IPS-18c (cell line): ENCODE data around the gene ABHD2.
"Not testable (repeated sequence)": the region's sequence is repeated elsewhere in the genome, so short reads cannot be mapped to it uniquely, and the experiment has no call there.

Experiments
- H3K4me3 ChIP-seq: 2 replicates; pipeline ENCODE4 v1.7.0; 2013; ENCODE audit warnings: low read depth, mild to moderate bottlenecking, low read length, moderate library complexity; ENCODE audit not compliant: insufficient read depth
- H3K9me3 ChIP-seq: one replicate; pipeline ENCODE4 v1.6.1; 2013; ENCODE audit warnings: mild to moderate bottlenecking, low read length, moderate library complexity; ENCODE audit not compliant: control insufficient read depth, insufficient read depth

ABHD2 gene

DNA sequence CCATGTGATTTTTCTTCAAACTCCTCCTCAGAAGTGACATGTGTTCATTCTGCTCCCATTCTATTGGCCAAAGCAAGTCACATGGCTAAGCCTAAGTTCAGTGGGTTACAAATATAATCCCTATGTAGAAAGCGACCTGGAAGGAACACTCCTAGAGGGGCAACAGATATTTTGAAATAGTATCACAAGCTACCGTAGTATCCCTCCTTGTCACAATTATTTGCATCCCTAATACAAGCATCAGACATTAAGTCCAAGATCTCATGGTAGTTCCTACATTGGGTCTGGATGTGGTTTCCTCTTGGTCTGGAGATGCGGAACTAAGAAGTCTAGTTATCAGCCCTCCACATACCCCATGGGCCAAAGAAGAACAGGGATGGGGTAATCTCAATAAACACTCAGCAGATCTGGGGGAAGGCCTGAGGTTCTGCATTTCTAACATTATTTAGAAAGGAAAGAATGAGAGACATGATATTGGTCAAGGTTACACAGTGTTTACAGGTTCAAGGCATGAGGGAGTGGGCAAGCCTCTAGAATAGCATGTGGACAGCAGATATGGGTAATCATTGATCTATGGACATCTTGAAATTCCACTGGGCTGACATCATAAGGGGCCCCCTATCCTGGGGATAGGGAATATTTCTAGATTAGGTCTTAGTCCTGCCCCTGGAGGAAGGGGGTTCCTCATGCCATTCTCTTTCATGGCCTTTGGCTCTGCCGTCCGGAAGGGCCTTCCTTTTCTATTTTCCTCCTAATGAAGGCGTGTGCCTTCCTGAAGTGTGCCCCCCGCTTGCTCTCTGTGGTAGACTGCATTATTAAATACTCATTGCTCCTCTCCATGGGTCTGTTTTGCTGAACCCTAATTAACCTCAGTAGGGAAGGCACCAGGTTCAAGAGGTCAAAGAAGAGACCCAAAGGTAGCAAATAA lies 17.8 kb upstream of the ABHD2 start:
- peaks cover 4% of the 10 kb centered on the region for H3K9me3 ChIP-seq

GRCh38 chr15:89071471-89071870 lies 16.8 kb upstream of the ABHD2 start:
- Histone ChIP-seq H3K9me3 (peaks cover 4% of the 10 kb centered on the region), H3K4me3 (no peak overlapping the region)

More for the DNA sequence above, 17.8 kb upstream of the ABHD2 start:
- no peak overlapping the region for H3K4me3 ChIP-seq

DNA sequence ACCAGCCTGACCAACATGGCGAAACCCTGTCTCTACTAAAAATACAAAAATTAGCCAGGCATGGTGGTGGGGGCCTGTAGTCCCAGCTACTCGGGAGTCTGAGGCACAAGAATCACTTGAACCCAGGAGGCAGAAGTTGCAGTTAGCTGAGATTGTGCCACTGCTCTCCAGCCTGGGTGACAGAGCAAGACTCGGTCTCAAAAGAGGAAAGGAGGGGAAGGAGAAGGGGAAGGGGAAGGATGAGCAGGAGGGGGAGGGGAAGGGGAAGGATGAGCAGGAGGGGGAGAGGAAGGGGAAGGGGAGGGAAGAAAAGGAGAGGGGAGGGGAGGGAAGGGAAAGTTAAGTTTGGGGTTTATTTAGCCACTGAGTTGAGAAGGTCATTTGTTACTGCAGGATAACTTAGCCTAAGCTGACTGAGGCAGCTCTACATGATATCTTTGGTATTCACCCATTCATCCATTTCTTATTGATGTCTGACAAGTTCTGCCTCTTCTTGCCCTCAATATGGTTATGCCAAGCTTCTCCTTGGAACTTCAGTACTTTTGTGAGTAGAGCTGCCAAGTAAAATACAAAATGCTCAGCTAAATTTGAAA lies 15.9 kb upstream of the ABHD2 start:
- peaks cover under 1% of the 10 kb centered on the region for H3K9me3 ChIP-seq
- no peak overlapping the region for H3K4me3 ChIP-seq

DNA sequence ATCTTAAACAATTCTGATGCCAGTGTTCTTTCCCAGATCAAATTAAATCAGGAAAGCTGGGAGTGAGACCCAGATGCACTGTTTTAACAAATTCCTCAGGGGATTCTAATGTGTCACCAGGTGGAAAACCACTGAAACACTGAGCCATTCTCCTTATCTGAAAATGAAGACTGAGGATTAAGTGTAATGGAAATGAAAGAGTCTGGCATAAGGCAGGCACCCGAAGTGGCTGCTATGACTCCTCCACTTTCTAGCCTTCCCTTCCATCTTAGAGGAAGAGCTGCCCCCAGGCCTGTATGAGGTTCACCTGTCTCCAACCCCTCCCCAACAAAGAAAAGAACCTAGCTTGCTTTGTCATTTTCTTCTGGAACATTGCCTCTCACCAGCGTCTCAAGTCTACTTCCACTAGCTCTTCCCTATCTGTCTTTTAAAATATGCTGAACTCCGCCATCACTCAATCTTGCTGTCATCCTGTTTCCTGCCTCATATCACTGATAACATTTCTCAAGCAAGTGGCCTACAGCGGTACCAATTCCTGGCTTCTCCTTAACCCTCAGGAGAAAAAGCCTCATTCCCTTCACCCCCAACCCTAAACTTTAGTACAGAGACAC lies 13.7 kb upstream of the ABHD2 start:
- H3K9me3 ChIP-seq = no peaks in the 10 kb centered on the region
- no peak overlapping the region for H3K4me3 ChIP-seq

DNA sequence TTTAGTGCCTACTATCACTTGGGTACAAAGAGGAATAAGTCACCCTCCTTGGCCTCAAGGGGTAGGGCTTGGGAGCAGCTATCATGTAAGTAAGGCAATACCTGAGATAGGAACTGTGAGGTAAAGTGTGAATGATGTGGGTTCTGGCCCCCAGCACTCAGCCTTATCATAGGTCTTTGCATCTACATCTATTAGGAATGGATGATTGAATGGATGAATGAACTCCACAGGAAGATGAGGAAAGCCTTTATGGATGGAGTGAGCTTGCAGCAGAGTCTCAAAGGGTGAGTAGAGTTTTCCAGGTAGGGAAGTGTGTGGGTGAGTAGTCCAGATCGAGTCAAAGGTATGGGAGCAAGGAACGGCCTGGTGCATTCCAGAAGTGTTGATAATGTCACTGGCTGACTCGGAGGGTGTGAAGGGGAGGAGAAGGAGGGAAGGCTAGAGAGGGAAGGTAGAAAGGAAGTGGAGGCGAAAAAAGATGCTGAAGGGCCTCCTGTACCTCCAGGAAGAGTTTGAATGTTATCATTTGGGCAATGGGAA lies 13.1 kb upstream of the ABHD2 start:
- Histone ChIP-seq H3K4me3 (no peak overlapping the region), H3K9me3 (no peaks in the 10 kb centered on the region)

- H3K9me3 ChIP-seq = no peaks in the 10 kb centered on the region
- no peak overlapping the region for H3K4me3 ChIP-seq
Observed at GRCh38 chr15:89075846-89076245, 12.4 kb upstream of the ABHD2 start.

GRCh38 chr15:89077750-89078149 lies 10.5 kb upstream of the ABHD2 start:
- H3K4me3 ChIP-seq = no peak overlapping the region
- H3K9me3 ChIP-seq = no peaks in the 10 kb centered on the region

GRCh38 chr15:89078851-89079810 lies 9.1 kb upstream of the ABHD2 start:
- Histone ChIP-seq H3K4me3 (no peak overlapping the region), H3K9me3 (no peaks in the 10 kb centered on the region)

DNA sequence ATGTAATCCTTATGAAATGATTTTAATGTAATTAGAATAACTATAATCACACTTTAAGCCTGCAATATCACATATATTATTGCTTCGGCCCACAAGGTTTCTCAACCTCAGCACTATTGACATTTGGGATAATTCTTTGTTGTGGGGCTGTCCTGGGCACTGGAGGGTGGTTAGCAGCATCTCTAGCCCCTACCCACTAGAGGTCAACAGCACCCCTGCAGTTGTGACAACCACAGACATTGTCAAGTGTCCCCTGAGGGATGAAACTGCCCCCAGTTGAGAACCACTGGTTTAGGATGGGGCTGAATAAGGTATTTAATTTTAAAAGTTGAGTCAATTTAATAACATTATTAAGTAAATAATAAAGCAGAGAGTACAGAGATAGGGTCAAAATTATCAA lies 6.4 kb upstream of the ABHD2 start:
- no peak overlapping the region for H3K4me3 ChIP-seq
- H3K9me3 ChIP-seq = no peaks in the 10 kb centered on the region

DNA sequence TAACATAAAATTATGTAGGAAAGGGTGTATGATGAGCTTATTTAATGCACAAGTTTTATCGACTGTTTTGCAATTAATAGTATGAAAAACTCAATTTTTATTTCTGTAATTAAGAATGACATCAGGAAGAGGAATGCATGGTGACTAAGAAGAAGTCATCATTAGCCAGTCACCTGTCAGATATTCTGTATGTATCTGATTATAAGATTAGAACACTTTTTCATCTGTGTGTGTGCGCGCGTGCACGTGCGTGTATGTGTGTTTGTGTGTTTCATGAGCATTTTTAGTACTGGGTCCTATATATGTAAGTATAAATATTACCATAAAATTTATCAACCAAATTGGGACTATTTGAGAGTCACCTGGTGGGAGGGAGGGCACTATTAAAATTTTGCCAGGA lies 5.0 kb upstream of the ABHD2 start:
- Histone ChIP-seq H3K9me3 (no peaks in the 10 kb centered on the region), H3K4me3 (no peak overlapping the region)

- no peaks in the 10 kb centered on the region for H3K9me3 ChIP-seq
Observed at GRCh38 chr15:89085289-89085926, 2.8 kb upstream of the ABHD2 start.

GRCh38 chr15:89085933-89086332 lies 2.3 kb upstream of the ABHD2 start:
- not testable (repeated sequence) for H3K9me3 ChIP-seq, H3K4me3 ChIP-seq

More at GRCh38 chr15:89085289-89085926, 2.8 kb upstream of the ABHD2 start:
- H3K4me3 ChIP-seq = no peak overlapping the region

DNA sequence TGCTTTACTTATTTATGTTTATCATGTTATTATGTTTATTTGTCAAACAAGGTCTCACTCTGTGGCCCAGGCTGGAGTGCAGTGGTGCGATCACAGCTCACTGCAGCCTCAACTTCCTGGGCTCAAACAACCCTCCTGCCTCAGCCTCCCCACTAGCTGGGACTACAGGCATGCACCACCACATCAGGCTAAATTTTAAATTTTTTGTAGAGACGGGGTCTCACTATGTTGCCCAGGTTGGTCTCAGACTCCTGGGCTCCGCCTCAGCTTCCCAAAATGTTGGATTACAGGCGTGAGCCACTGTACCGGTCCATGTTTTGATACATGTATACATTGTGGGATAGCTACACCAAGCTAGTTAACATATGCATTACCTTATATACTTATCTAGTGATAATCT lies 1.9 kb upstream of the ABHD2 start:
- H3K4me3 ChIP-seq, H3K9me3 ChIP-seq: not testable (repeated sequence)

GRCh38 chr15:89087161-89087829 lies 961 bp upstream of the ABHD2 start:
- Histone ChIP-seq H3K9me3 (no peaks in the 10 kb centered on the region), H3K4me3 (peak overlapping the region; percentile 42)

DNA sequence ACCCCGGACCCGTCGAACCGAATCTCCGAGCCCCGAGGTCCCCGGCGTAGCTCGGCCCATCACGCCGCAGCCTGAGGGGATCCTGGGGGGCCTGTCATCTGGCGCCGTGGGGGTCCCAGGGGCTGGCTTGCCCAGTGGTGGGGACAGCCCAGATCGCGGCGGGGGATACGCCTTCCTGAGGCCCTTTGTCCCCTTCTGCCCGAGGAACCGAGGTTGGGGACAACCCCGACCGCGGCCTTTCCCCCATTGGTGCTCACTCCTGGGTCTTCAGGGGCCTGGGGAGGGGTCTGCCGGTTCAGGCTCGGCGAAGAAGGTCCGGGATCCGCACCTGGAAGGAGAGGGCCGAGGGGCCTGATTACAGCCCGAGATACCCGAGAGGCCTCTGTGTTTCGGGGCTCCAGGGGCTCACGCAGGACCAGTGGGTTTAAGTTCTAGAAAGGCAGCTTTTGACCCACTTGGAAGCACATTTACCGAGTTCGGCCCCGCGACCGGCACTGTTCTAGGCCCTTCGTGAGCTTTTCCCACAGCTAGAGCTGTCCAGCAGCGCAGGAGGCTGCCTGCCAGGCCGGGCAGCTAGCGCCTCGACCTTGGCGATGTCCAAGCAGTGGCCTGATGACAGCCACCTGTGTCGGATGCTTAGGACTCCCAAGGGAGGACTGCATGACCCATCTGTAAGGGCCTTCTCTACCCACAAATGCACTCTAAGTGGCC lies 504 bp downstream of the ABHD2 start:
- peak overlapping the region; percentile 90 for H3K4me3 ChIP-seq
- H3K9me3 ChIP-seq = no peaks in the 10 kb centered on the region
